Tongue (tissue), 2 donors: ENCODE data around the gene GCNA. TPM values are rescaled to one million over a fixed set of nuclear protein-coding genes. Genes with fewer than 3 reads are reported as not detected.

Source experiments
- DNase-seq: peaks from one replicate; pipeline ENCODE4 v3.0.0-alpha.2; 2015
- total RNA-seq: library from RNA; depleted of rRNA; stranded (reverse); fragments of >200 nt; gene quantifications from one replicate; pipeline ENCODE4 v1.2.3, GENCODE V29; 2014

Gene GCNA
- total RNA-seq, 1 donor from 2014 or later, result 3.2 TPM

GRCh38 chrX:71615954-71616353 lies 37.7 kb downstream of the GCNA start:
- no peak for DNase-seq

GRCh38 chrX:71616672-71617529 lies 38.7 kb downstream of the GCNA start:
- no peak for DNase-seq

- no peak for DNase-seq
Observed at GRCh38 chrX:71617742-71618141, 39.5 kb downstream of the GCNA start.

DNA sequence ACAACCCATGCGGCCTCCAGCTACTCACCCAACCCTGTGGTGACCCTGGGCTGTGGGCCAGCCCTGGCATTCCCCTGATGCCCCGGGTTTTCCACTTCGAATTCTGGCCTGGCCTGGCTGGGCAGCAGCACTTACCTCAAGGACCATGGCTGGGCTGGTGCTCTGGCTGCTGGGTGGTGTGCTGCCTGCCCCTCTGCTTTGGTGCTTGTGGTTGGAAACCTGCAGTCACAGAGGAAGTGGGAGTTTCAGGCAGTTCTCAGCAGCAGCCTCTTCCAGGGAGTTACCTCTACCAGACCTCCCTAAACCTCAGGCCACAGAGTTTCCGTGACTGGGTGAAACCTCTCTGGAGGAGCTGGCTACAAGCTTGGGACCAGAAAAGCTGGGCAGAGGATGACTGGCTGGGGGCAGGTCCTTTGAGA lies 40.1 kb downstream of the GCNA start, which contains the start of gene CXCR3:
Gene CXCR3, minus strand, starts transcription at position 209 of the 419 bp plus-strand sequence. Its CDS starts 62 bp downstream, at position 147.
- no peak for DNase-seq

- DNase-seq, result no peak
Observed at GRCh38 chrX:71618787-71619186, 40.5 kb downstream of the GCNA start.

- DNase-seq, result no peak
Observed at GRCh38 chrX:71619193-71619592, 41.0 kb downstream of the GCNA start.

GRCh38 chrX:71619986-71620385 lies 41.7 kb downstream of the GCNA start:
- DNase-seq, result no peak

GRCh38 chrX:71621603-71622002 lies 43.4 kb downstream of the GCNA start:
- DNase-seq, result no peak

DNA sequence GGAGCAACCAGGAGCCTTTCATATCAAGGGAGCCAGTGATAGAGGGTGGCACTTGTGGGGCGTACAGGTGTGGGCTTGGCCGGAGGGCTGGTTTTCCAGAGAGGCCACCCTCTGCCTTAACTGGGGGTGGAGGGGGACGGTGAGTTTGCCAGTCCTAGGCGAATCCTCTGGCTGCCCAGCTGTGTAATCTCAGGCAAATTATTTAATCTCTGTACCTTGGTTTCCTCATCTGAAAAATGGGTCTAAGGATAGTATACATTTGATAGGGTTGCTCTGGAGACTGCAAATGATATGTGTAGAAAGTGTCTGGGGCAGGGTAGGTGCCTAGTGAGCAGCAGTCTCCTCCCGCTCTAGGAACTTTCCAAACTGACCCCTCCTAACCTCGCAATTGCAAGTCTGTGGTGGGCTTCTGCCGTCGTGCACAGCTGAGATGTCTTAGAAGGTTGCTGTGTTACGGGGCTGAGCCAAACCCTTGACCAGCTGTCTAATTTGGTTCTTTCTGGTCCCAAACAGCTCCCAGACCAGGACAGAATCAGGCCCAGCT lies 43.9 kb downstream of the GCNA start:
- no peak for DNase-seq

DNA sequence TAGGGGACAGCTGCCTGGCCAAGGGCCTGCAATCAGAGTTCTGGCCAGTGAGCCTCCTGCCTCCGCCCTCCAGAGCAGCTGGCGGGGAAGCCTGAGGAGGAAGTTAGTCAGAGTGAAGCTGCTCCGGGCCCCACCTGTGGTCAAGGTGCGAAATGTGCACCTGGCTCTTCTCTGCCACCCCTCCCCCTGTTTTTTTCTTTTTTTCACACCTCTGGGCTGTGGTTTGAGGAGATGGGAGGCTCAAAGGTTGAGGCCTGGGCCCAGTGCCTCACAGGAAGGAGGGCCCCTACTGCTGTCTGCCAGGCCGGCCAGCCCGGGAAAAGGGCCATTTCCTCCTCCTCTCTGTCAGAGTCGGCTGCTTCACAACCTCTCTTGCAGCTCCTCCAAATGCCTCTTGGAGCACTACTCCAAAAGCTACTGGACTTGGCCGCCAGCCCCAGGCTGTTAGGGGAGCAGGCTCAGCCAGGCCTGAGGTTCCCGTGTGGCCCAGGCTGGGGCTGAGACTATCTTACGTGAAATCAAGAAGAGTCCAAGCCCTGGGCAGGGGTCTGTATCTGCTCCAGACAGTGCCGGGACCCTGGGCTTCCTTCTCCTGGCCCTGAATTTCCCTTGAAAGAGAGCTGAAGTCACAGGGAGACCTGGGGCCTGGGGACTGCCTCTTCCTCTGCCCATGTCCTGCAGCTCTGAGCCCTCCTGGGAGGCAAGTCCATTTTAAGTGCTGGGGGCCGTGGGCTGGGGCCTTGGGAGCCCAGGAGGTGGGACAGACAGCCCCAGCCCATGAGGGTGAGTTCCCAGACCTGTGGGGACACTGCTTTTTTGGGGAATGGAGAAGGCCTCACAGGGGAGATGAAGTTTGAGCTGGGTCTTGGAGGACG lies 44.6 kb downstream of the GCNA start:
- DNase-seq, result peak; percentile 88

GRCh38 chrX:71623714-71624113 lies 45.5 kb downstream of the GCNA start:
- no peak for DNase-seq

DNA sequence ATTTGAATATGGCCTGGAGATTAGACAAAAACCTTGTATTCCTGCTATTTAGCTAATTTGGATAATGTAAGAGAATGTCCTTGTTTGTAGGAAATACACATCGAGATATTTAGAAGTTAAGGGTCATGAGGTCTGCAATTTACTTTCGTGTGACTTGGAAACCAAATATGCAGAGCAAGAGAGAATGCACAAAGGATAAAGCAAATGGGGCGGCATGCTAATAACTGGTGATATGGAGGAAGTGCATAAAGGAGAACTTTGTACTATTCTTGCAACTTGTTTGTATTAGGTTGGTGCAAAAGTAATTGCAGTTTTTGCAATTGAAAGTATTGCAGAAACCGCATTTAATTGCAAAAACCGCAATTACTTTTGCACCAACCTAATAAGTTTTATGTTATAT lies 47.2 kb downstream of the GCNA start:
- DNase-seq, result no peak

GRCh38 chrX:71626576-71626975 lies 48.3 kb downstream of the GCNA start:
- DNase-seq, result no peak

- no peak for DNase-seq
Observed at GRCh38 chrX:71627588-71628404, 49.6 kb downstream of the GCNA start.

DNA sequence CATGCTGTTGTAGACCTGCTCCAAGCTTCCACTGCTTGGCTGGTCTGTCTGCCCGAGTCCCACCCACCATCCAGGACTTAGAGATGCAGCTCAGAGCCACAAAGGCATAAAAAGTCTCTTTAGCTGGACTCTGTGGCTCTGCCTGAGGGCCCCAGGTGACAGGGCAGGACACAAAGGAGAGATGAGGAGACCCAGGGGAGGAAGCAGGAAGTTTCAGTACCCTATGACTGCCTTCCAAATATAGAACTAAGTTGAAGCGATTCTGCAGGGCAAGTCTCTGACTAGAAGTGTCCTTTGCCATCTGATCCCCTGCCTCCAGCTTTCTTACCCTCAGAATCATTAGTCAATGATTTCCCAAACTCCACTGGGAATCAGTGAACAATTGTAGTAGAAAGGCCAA lies 51.2 kb downstream of the GCNA start:
- DNase-seq, result no peak

- no peak for DNase-seq
Observed at GRCh38 chrX:71632923-71633657, 54.9 kb downstream of the GCNA start.

- DNase-seq, result peak; percentile 69
Observed at GRCh38 chrX:71634366-71634765, 56.1 kb downstream of the GCNA start.

DNA sequence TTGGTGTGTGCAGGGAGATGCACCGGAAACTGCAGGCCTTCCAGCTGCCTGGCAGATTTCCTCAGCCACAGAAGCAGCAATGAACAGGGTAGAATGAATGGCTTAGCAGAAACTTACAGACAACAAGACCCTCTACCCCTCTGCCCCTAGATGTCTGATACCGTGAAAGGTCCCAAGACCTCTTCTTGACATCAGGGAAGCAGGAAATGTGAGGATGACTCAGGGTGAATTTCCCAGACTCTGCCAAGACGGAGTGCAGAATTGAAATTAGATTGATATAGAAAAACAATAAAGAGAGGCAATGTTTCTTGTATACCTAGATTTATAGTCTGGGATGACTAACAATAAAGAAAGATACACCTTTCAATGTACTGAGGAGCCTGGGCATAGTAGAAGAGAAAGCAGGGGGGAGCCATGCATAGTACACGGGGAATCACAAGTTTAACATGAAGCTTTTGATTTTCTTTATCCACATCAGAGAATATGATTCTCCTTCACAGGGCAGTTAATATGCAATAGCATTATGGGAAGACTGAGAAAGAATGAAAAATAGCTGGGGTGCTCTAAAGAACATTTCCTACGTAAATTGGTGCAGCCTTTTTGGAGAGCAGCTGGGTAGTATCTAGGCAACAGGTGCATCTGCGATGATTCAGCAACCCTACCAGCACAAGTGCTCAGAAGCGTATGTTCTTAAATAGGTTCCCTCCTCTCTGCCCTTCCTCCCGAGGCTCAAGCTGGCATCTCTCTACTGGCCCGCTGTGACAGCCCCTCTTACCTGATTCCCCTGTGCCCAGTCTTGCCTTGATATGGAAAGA lies 58.4 kb downstream of the GCNA start:
- DNase-seq, result peak; percentile 32

DNA sequence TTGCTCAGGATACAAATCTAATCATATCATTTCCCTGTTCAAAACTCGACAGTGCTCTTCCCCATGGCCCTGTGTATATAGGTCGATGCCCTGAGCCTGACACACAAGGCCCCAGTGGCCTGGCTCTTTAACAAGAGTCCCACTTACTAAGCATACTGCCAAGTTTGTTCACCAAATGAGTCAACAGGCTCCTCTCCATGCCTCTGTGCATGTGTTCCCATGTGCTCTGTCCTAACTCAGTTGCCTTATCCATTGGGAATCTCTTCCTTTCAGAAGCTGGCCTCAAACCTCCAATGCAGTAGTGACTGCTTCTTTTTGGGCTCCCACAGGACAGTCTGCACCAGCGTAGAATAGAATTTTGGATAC lies 59.0 kb downstream of the GCNA start:
- no peak for DNase-seq

GRCh38 chrX:71637848-71638247 lies 59.6 kb downstream of the GCNA start:
- no peak for DNase-seq
